HEK293 (cell line): ENCODE results near the gene IDUA.

Source experiments
- CTCF ChIA-PET: fragments of 350-600 bp; formaldehyde crosslinking; extraction: SDS; loops from one replicate; lab custom pipeline; 2021; ENCODE audit warnings: antibody characterized with exemption; lab: Yijun Ruan, JAX
- POLR2A ChIA-PET: fragments of 300-600 bp; formaldehyde crosslinking; extraction: SDS; loops from one replicate; lab custom pipeline; 2020; ENCODE audit warnings: antibody characterized with exemption, inconsistent platforms; lab: Yijun Ruan, JAX
- H3K27ac ChIP-seq: fragments of 200-500 bp; sonication (Bioruptor generic); 2 replicates; pipeline ENCODE4 v1.5.1; 2014; ENCODE audit warnings: low read depth, low read length, control low read depth, inconsistent platforms; ENCODE audit errors: extremely low read depth
- H3K36me3 ChIP-seq, 2 experiments: fragments of 200-500 bp in 1 of 2; sonication (Bioruptor generic) in 1 of 2; 1 replicate in 1 of 2; 2 replicates in 1 of 2; pipeline ENCODE4 v1.5.1; 2014 to 2017; ENCODE audit warnings: inconsistent platforms in 2 of 2, low read length in 2 of 2; ENCODE audit not compliant: control insufficient read depth in 2 of 2, insufficient read depth in 1 of 2
- H3K4me1 ChIP-seq: fragments of 200-500 bp; sonication (Bioruptor generic); 2 replicates; pipeline ENCODE4 v1.5.1; 2014; ENCODE audit warnings: mild to moderate bottlenecking, low read length, inconsistent platforms; ENCODE audit not compliant: control insufficient read depth, insufficient read depth
- H3K4me3 ChIP-seq: 2 replicates; pipeline ENCODE4 v1.5.1; 2011; ENCODE audit warnings: low read depth, mild to moderate bottlenecking, control low read depth, low read length, moderate library complexity
- H3K9me3 ChIP-seq: fragments of 200-500 bp; sonication (Bioruptor generic); 2 replicates; pipeline ENCODE4 v1.5.1; 2014; ENCODE audit warnings: low read depth, low read length, inconsistent platforms; ENCODE audit not compliant: control insufficient read depth, insufficient read depth
- GLIS2 ChIP-seq: fragments of 450-650 bp; formaldehyde crosslinking; IDR thresholded peaks from 2 replicates; pipeline ENCODE4 v1.5.1; 2016; ENCODE audit warnings: missing biosample characterization, missing genetic modification characterization
- HOXA7 ChIP-seq: sonication (generic); formaldehyde crosslinking; IDR thresholded peaks from 2 replicates; pipeline ENCODE4 v1.8.1; 2022; ENCODE audit warnings: missing genetic modification reagents, borderline replicate concordance
- KLF1 ChIP-seq: fragments of 450-650 bp; formaldehyde crosslinking; IDR thresholded peaks from 2 replicates; pipeline ENCODE4 v1.5.1; 2016; ENCODE audit warnings: missing biosample characterization, missing genetic modification characterization
- KLF16 ChIP-seq: fragments of 450-650 bp; formaldehyde crosslinking; IDR thresholded peaks from 2 replicates; pipeline ENCODE4 v1.5.1; 2017; ENCODE audit warnings: missing biosample characterization, missing genetic modification characterization
- REPIN1 ChIP-seq: fragments of 450-650 bp; formaldehyde crosslinking; IDR thresholded peaks from 2 replicates; pipeline ENCODE4 v1.5.1; 2017; ENCODE audit warnings: missing biosample characterization, missing genetic modification characterization, low read depth
- ZNF132 ChIP-seq: fragments of 450-650 bp; formaldehyde crosslinking; IDR thresholded peaks from 2 replicates; pipeline ENCODE4 v1.5.1; 2017; ENCODE audit warnings: missing biosample characterization, missing genetic modification characterization, borderline replicate concordance
- ZNF311 ChIP-seq: fragments of 450-650 bp; formaldehyde crosslinking; IDR thresholded peaks from 2 replicates; pipeline ENCODE4 v1.5.1; 2017; ENCODE audit warnings: missing biosample characterization, missing genetic modification characterization, borderline replicate concordance
- ZNF37A ChIP-seq: fragments of 450-650 bp; IDR thresholded peaks from 2 replicates; pipeline ENCODE4 v1.5.1; 2018; ENCODE audit warnings: missing biosample characterization, missing genetic modification characterization
- ZNF391 ChIP-seq: fragments of 450-650 bp; formaldehyde crosslinking; IDR thresholded peaks from 2 replicates; pipeline ENCODE4 v1.5.1; 2016; ENCODE audit warnings: low read depth, missing biosample characterization, missing genetic modification characterization, borderline replicate concordance
- ZNF529 ChIP-seq: fragments of 450-650 bp; formaldehyde crosslinking; IDR thresholded peaks from 2 replicates; pipeline ENCODE4 v1.5.1; 2017; ENCODE audit warnings: missing genetic modification characterization, missing biosample characterization; ENCODE audit not compliant: insufficient replicate concordance
- ZNF623 ChIP-seq: fragments of 450-650 bp; formaldehyde crosslinking; IDR thresholded peaks from 2 replicates; pipeline ENCODE4 v1.5.1; 2016; ENCODE audit warnings: missing biosample characterization, missing genetic modification characterization
- ZNF747 ChIP-seq: fragments of 450-650 bp; formaldehyde crosslinking; IDR thresholded peaks from 2 replicates; pipeline ENCODE4 v1.5.1; 2016; ENCODE audit warnings: missing biosample characterization, missing genetic modification characterization
- ZNF76 ChIP-seq: fragments of 450-650 bp; formaldehyde crosslinking; IDR thresholded peaks from 2 replicates; pipeline ENCODE4; 2016; ENCODE audit warnings: low read depth, missing biosample characterization, missing genetic modification characterization, borderline replicate concordance
- TF ChIP-seq, protein P1 (sequence below): fragments of 450-650 bp; formaldehyde crosslinking; IDR thresholded peaks from 2 replicates; pipeline ENCODE4 v1.5.1; 2016; ENCODE audit warnings: missing biosample characterization, missing genetic modification characterization
- TF ChIP-seq, protein P2 (sequence below): fragments of 450-650 bp; formaldehyde crosslinking; IDR thresholded peaks from 2 replicates; pipeline ENCODE4 v1.5.1; 2016; ENCODE audit warnings: missing biosample characterization, missing genetic modification characterization, low read depth
- TF ChIP-seq, protein P3 (sequence below): fragments of 450-650 bp; formaldehyde crosslinking; IDR thresholded peaks from 2 replicates; pipeline ENCODE4 v1.5.1; 2016; ENCODE audit warnings: missing biosample characterization, missing genetic modification characterization

IDUA gene

DNA sequence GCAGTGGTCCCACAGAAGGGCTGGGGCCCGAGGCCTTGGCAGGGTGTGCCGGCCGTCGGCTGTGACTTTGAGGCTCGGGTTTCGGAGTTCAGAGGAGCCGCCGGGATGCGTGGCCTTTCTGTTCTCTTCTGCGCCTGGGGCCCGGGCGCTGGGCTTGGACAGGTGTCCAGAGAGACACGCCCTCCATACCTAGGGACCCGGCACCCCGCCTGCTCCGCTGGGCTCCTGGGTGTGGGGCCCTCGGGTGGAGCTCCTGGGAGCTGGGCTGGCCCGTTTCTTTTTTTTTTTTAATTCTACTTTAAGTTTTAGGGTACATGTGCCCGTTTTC, 35.9 kb downstream of the IDUA start:
- Histone ChIP-seq H3K27ac (no peak overlapping the region), H3K4me3 (no peak overlapping the region), H3K4me1 (no peaks in the 10 kb centered on the region), H3K9me3 (no peaks in the 10 kb centered on the region), H3K36me3 (peaks cover 0 to 21% of the 10 kb centered on the region in 2 experiments; a peak in 1 of 3 replicates)
- CTCF ChIA-PET: no interaction called here
- TF ChIP-seq ZNF311 (tag by site-specific recombination): no peak
- no peak for TF ChIP-seq REPIN1 (tag by site-specific recombination)
- TF ChIP-seq KLF1 (tag by site-specific recombination): peak; percentile 92
- POLR2A ChIA-PET: no interaction called here

DNA sequence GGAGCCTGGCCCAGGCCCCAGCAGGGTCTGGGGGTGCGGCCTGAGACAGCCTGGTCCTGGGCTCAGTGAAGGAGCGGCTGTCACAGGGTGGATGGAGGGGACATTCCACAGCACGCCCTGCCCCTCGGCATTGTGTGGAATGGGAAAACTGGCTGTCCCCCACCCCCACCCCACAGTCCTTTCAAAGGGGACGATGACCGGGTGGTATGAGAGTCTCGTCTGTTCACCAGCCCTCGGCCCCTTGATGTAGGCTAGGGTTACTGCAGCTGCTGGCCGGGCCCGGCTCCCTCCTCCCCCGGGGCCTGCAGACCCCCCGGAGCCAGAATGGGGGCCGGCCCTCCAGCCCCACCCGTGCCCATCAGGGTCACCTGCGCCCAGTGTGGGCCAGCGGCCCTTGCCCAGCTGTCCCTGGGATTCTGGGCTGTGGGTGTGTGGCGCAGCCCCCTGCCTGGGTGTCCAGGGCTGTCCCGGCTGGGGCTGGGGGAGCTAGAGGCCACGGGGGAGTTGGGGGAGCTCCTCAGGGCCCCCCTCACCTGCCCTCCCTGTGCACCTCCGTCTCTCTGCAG, 36.3 kb downstream of the IDUA start:
- Histone ChIP-seq H3K4me1 (no peaks in the 10 kb centered on the region), H3K27ac (no peak overlapping the region), H3K9me3 (no peaks in the 10 kb centered on the region), H3K4me3 (no peak overlapping the region), H3K36me3 (peaks cover 0 to 21% of the 10 kb centered on the region in 2 experiments; a peak in 1 of 3 replicates)
- POLR2A ChIA-PET: no interaction called here
- TF ChIP-seq ZNF76 (tag by site-specific recombination) (no peak), GLIS2 (tag by site-specific recombination) (0 out of 2 replicates have a peak, but pooled peaks have one; percentile 25), ZNF37A (tag by site-specific recombination) (no peak)
- TF ChIP-seq, protein P1, sequence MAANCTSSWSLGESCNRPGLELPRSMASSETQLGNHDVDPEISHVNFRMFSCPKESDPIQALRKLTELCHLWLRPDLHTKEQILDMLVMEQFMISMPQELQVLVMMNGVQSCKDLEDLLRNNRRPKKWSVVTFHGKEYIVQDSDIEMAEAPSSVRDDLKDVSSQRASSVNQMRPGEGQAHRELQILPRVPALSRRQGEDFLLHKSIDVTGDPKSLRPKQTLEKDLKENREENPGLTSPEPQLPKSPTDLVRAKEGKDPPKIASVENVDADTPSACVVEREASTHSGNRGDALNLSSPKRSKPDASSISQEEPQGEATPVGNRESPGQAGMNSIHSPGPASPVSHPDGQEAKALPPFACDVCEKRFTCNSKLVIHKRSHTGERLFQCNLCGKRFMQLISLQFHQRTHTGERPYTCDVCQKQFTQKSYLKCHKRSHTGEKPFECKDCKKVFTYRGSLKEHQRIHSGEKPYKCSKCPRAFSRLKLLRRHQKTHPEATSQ (tag by site-specific recombination): no peak
- CTCF ChIA-PET: no interaction called here

DNA sequence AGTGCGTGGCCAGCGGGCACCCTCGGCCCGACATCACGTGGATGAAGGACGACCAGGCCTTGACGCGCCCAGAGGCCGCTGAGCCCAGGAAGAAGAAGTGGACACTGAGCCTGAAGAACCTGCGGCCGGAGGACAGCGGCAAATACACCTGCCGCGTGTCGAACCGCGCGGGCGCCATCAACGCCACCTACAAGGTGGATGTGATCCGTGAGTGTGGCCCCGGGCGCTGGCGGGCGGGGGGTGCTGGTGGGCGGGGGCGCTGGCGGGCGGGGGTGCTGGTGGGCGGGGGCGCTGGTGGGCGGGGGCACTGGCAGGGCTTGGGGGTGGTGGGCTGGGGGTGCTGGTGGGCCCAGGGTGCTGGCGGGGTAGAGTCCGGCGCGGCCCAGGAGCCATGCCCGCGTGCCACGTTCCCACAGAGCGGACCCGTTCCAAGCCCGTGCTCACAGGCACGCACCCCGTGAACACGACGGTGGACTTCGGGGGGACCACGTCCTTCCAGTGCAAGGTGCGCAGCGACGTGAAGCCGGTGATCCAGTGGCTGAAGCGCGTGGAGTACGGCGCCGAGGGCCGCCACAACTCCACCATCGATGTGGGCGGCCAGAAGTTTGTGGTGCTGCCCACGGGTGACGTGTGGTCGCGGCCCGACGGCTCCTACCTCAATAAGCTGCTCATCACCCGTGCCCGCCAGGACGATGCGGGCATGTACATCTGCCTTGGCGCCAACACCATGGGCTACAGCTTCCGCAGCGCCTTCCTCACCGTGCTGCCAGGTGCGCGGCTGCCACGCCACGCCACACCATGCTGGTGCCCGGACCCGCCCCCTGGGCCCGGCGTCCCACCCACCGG, 37.3 kb downstream of the IDUA start:
- POLR2A ChIA-PET: interaction anchor here (0.7 kb wide), 1 partner anchor 24 kb away, joined by 3 read pairs; no protein-coding TSS in a partner anchor
- H3K27ac ChIP-seq: no peak overlapping the region
- H3K4me1 ChIP-seq: no peaks in the 10 kb centered on the region
- no peak overlapping the region for H3K4me3 ChIP-seq
- peaks cover 0 to 21% of the 10 kb centered on the region in 2 experiments; a peak in 1 of 3 replicates for H3K36me3 ChIP-seq
- no peaks in the 10 kb centered on the region for H3K9me3 ChIP-seq
- TF ChIP-seq, protein P2, sequence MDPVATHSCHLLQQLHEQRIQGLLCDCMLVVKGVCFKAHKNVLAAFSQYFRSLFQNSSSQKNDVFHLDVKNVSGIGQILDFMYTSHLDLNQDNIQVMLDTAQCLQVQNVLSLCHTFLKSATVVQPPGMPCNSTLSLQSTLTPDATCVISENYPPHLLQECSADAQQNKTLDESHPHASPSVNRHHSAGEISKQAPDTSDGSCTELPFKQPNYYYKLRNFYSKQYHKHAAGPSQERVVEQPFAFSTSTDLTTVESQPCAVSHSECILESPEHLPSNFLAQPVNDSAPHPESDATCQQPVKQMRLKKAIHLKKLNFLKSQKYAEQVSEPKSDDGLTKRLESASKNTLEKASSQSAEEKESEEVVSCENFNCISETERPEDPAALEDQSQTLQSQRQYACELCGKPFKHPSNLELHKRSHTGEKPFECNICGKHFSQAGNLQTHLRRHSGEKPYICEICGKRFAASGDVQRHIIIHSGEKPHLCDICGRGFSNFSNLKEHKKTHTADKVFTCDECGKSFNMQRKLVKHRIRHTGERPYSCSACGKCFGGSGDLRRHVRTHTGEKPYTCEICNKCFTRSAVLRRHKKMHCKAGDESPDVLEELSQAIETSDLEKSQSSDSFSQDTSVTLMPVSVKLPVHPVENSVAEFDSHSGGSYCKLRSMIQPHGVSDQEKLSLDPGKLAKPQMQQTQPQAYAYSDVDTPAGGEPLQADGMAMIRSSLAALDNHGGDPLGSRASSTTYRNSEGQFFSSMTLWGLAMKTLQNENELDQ (tag by site-specific recombination): no peak
- TF ChIP-seq KLF16 (tag by site-specific recombination): no peak
- TF ChIP-seq ZNF37A (tag by site-specific recombination): no peak
- TF ChIP-seq ZNF747 (tag by site-specific recombination): no peak
- no peak for TF ChIP-seq ZNF132 (tag by site-specific recombination)
- no peak for TF ChIP-seq ZNF529 (tag by site-specific recombination)
- TF ChIP-seq, protein P3, sequence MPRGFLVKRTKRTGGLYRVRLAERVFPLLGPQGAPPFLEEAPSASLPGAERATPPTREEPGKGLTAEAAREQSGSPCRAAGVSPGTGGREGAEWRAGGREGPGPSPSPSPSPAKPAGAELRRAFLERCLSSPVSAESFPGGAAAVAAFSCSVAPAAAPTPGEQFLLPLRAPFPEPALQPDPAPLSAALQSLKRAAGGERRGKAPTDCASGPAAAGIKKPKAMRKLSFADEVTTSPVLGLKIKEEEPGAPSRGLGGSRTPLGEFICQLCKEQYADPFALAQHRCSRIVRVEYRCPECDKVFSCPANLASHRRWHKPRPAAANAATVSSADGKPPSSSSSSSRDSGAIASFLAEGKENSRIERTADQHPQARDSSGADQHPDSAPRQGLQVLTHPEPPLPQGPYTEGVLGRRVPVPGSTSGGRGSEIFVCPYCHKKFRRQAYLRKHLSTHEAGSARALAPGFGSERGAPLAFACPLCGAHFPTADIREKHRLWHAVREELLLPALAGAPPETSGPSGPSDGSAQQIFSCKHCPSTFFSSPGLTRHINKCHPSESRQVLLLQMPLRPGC: no peak
- no peak for TF ChIP-seq ZNF391 (tag by site-specific recombination)
- no peak for TF ChIP-seq ZNF623
- TF ChIP-seq HOXA7: no peak
- CTCF ChIA-PET: no interaction called here
